ENCODE results near the gene KCNMA1.

KCNMA1 gene

DNA sequence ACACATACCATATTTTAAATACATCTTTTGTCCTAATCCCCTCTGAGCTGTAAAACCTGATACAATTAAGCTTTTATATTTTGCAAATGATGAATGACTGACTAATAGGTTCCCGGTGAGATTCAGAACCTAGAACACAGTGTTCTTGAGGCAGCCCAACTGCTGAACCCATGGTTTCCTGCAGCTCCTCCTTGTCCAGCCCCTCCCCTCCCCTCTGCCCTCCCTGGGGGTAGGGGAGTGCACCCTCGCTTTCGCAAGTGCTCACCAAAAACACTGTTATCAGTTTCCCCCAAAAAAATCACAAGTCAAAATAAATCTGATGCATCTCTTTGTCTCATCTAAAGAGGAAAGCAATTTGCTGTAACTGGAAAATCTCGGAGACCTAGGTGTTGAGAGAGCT lies 602.8 kb downstream of the KCNMA1 start:
- WGBS, 2 donors (ENCODE audit: extremely low coverage in 2 of 2, insufficient read length in 2 of 2, insufficient replicate concordance in 1 of 2), result no CpG with 5 or more reads among the region's 4 CpGs
- Histone ChIP-seq H3K9me3 (replicated peaks in 1 of 2; ENCODE audit: control insufficient read depth in 2 of 2, insufficient read depth in 1 of 2, low read depth in 1 of 2, low read length in 2 of 2) (no peaks in the 10 kb centered on the region), H3K4me2 (ENCODE audit: insufficient read depth, low read length, poor library complexity, severe bottlenecking) (no peak overlapping the region), H3K79me1 (ENCODE audit: low read depth, low read length) (no peaks in the 10 kb centered on the region), H3K27ac (replicated peaks; ENCODE audit: low read length) (no peak overlapping the region), H4K8ac (ENCODE audit: low read depth, low read length) (no peak overlapping the region), H3K4ac (ENCODE audit: low read length) (no peak overlapping the region), H3K14ac (ENCODE audit: low read length) (no peak overlapping the region), H3K9ac (ENCODE audit: low read depth, low read length, poor library complexity) (no peak overlapping the region), H3K4me3 (ENCODE audit: low read length in 2 of 2) (no peak overlapping the region), H4K91ac (ENCODE audit: low read depth, low read length, poor library complexity) (no peak overlapping the region), H2BK120ac (ENCODE audit: low read depth, low read length) (no peak overlapping the region), H2AK5ac (ENCODE audit: low read depth, low read length) (no peak overlapping the region), H2AFZ (ENCODE audit: low read length) (no peak overlapping the region), H2BK5ac (ENCODE audit: low read length) (no peak overlapping the region), H3K36me3 (replicated peaks in 1 of 2; ENCODE audit: control insufficient read depth in 2 of 2, insufficient read depth in 2 of 2, low read length in 2 of 2) (no peaks in the 10 kb centered on the region), H2BK15ac (ENCODE audit: low read length) (no peak overlapping the region), H3K23ac (ENCODE audit: low read depth, low read length, poor library complexity) (no peak overlapping the region), H3K4me1 (ENCODE audit: control insufficient read depth in 2 of 2, insufficient read depth in 1 of 2, low read depth in 1 of 2, low read length in 2 of 2) (peaks cover 0 to 4% of the 10 kb centered on the region in 2 donors), H3K27me3 (ENCODE audit: control insufficient read depth in 3 of 3, insufficient read depth in 3 of 3, low read depth in 1 of 3, low read length in 3 of 3) (no peaks in the 10 kb centered on the region), H2BK12ac (ENCODE audit: low read length) (no peak overlapping the region), H3K18ac (ENCODE audit: low read length) (no peak overlapping the region)
- DNase-seq (ENCODE audit: low spot score), result no peak

DNA sequence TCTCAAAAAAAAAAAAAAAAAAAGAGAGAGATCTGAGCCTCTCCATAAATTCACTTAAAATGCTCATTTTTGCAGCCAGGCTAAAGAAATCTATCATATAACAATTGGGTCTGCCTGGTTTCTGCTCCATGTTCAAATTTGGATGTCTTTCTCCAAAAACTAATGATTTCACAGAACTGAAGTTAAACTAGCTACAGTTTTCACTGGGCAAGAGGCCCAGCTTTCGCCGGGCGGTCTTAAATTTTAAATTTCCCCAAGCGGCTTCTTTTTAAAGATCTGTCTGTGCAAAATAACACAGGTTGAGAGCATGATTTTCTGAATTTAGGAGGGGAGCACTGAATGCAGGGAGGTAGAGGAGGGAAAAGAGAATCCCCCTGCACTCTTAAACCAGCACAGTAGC lies 603.4 kb downstream of the KCNMA1 start:
- Histone ChIP-seq H2BK15ac (ENCODE audit: low read length) (no peak overlapping the region), H2AFZ (ENCODE audit: low read length) (no peak overlapping the region), H3K27ac (replicated peaks; ENCODE audit: low read length) (no peak overlapping the region), H2BK120ac (ENCODE audit: low read depth, low read length) (no peak overlapping the region), H3K4me1 (ENCODE audit: control insufficient read depth in 2 of 2, insufficient read depth in 1 of 2, low read depth in 1 of 2, low read length in 2 of 2) (peaks cover 0 to 4% of the 10 kb centered on the region in 2 donors), H4K91ac (ENCODE audit: low read depth, low read length, poor library complexity) (no peak overlapping the region), H3K9ac (ENCODE audit: low read depth, low read length, poor library complexity) (no peak overlapping the region), H2AK5ac (ENCODE audit: low read depth, low read length) (no peak overlapping the region), H2BK5ac (ENCODE audit: low read length) (no peak overlapping the region), H4K8ac (ENCODE audit: low read depth, low read length) (no peak overlapping the region), H3K14ac (ENCODE audit: low read length) (no peak overlapping the region), H2BK12ac (ENCODE audit: low read length) (no peak overlapping the region), H3K79me1 (ENCODE audit: low read depth, low read length) (no peaks in the 10 kb centered on the region), H3K18ac (ENCODE audit: low read length) (no peak overlapping the region), H3K4ac (ENCODE audit: low read length) (no peak overlapping the region), H3K23ac (ENCODE audit: low read depth, low read length, poor library complexity) (no peak overlapping the region), H3K4me2 (ENCODE audit: insufficient read depth, low read length, poor library complexity, severe bottlenecking) (no peak overlapping the region), H3K4me3 (ENCODE audit: low read length in 2 of 2) (no peak overlapping the region), H3K9me3 (replicated peaks in 1 of 2; ENCODE audit: control insufficient read depth in 2 of 2, insufficient read depth in 1 of 2, low read depth in 1 of 2, low read length in 2 of 2) (no peaks in the 10 kb centered on the region), H3K27me3 (ENCODE audit: control insufficient read depth in 3 of 3, insufficient read depth in 3 of 3, low read depth in 1 of 3, low read length in 3 of 3) (no peaks in the 10 kb centered on the region), H3K36me3 (replicated peaks in 1 of 2; ENCODE audit: control insufficient read depth in 2 of 2, insufficient read depth in 2 of 2, low read length in 2 of 2) (no peaks in the 10 kb centered on the region)
- DNase-seq (ENCODE audit: low spot score), result no peak
- no CpG with 5 or more reads among the region's 4 CpGs for WGBS, 2 donors (ENCODE audit: extremely low coverage in 2 of 2, insufficient read length in 2 of 2, insufficient replicate concordance in 1 of 2)

DNA sequence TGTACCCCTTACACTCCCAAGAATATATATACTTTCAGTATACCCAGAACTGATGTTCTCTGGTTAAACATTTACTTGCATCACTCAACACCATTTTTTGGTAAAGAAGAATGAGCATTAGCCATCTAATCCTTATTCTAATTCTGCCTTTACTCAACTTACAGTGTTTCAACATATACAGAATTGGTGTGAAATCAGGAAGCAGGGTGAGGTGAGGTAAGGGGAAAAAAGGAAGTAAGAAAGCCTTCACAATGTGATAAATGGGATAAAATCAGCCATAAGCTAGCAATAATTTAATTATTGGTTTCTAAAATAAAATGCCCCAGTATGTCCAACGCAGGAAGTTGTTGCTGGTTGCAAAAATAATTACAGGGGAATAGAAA lies 605.4 kb downstream of the KCNMA1 start:
- no peak overlapping the region for H3K9ac ChIP-seq (ENCODE audit: low read depth, low read length, poor library complexity)
- no peak overlapping the region for H3K4me3 ChIP-seq (ENCODE audit: low read length in 2 of 2)
- H2BK120ac ChIP-seq (ENCODE audit: low read depth, low read length), result no peak overlapping the region
- no peaks in the 10 kb centered on the region for H3K36me3 ChIP-seq (replicated peaks in 1 of 2; ENCODE audit: control insufficient read depth in 2 of 2, insufficient read depth in 2 of 2, low read length in 2 of 2)
- no peak overlapping the region for H3K18ac ChIP-seq (ENCODE audit: low read length)
- H2AK5ac ChIP-seq (ENCODE audit: low read depth, low read length), result no peak overlapping the region
- H2BK5ac ChIP-seq (ENCODE audit: low read length), result no peak overlapping the region
- H3K4me2 ChIP-seq (ENCODE audit: insufficient read depth, low read length, poor library complexity, severe bottlenecking), result no peak overlapping the region
- no peak overlapping the region for H2BK15ac ChIP-seq (ENCODE audit: low read length)
- no CpG with 5 or more reads among the region's 1 CpG for WGBS, 2 donors (ENCODE audit: extremely low coverage in 2 of 2, insufficient read length in 2 of 2, insufficient replicate concordance in 1 of 2)
- no peak overlapping the region for H3K27ac ChIP-seq (replicated peaks; ENCODE audit: low read length)
- no peak overlapping the region for H3K23ac ChIP-seq (ENCODE audit: low read depth, low read length, poor library complexity)
- no peak overlapping the region for H3K4ac ChIP-seq (ENCODE audit: low read length)
- H2AFZ ChIP-seq (ENCODE audit: low read length), result no peak overlapping the region
- H3K9me3 ChIP-seq (replicated peaks in 1 of 2; ENCODE audit: control insufficient read depth in 2 of 2, insufficient read depth in 1 of 2, low read depth in 1 of 2, low read length in 2 of 2), result no peaks in the 10 kb centered on the region
- H3K79me1 ChIP-seq (ENCODE audit: low read depth, low read length), result no peaks in the 10 kb centered on the region
- DNase-seq (ENCODE audit: low spot score), result no peak
- no peak overlapping the region for H3K14ac ChIP-seq (ENCODE audit: low read length)
- H4K8ac ChIP-seq (ENCODE audit: low read depth, low read length), result no peak overlapping the region
- peaks cover 0 to 2% of the 10 kb centered on the region in 2 donors for H3K4me1 ChIP-seq (ENCODE audit: control insufficient read depth in 2 of 2, insufficient read depth in 1 of 2, low read depth in 1 of 2, low read length in 2 of 2)
- H2BK12ac ChIP-seq (ENCODE audit: low read length), result no peak overlapping the region
- H3K27me3 ChIP-seq (ENCODE audit: control insufficient read depth in 3 of 3, insufficient read depth in 3 of 3, low read depth in 1 of 3, low read length in 3 of 3), result no peaks in the 10 kb centered on the region
- no peak overlapping the region for H4K91ac ChIP-seq (ENCODE audit: low read depth, low read length, poor library complexity)

DNA sequence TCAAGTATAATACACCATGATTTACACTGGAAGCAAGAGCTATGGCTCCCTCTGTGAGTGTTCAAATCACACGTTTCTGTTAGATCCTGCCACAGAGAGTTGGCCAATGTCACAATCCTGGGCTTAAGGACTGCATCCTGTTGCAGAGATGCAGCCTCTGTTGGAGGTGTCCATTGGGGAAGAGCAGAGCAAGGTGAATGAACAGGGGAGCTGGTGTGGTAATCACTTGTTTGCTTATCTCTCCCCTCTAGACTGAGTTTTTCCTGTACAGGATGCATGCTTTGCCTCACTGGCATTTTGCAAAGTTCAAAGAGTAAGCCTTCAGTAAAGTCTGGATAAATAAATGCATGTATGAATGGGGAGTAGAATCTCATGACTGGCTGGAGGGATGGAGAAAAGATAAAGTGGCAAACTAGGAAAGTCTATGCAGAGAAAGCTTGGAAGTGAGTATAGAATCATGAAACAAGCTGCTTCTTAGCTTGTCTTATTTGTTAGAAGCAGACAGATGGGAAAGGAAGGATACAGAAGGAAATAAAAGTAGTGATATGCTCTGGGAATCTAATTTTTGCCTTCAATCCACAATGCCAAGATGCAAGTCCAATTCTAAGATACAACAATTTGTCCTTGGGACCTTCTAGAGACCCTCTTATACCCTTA lies 605.9 kb downstream of the KCNMA1 start:
- Histone ChIP-seq H3K36me3 (replicated peaks in 1 of 2; ENCODE audit: control insufficient read depth in 2 of 2, insufficient read depth in 2 of 2, low read length in 2 of 2) (no peaks in the 10 kb centered on the region), H3K27ac (replicated peaks; ENCODE audit: low read length) (no peak overlapping the region), H3K79me1 (ENCODE audit: low read depth, low read length) (no peaks in the 10 kb centered on the region), H3K9ac (ENCODE audit: low read depth, low read length, poor library complexity) (no peak overlapping the region), H2BK12ac (ENCODE audit: low read length) (no peak overlapping the region), H3K9me3 (replicated peaks in 1 of 2; ENCODE audit: control insufficient read depth in 2 of 2, insufficient read depth in 1 of 2, low read depth in 1 of 2, low read length in 2 of 2) (no peaks in the 10 kb centered on the region), H3K4ac (ENCODE audit: low read length) (no peak overlapping the region), H2AFZ (ENCODE audit: low read length) (no peak overlapping the region), H2BK15ac (ENCODE audit: low read length) (no peak overlapping the region), H3K4me1 (ENCODE audit: control insufficient read depth in 2 of 2, insufficient read depth in 1 of 2, low read depth in 1 of 2, low read length in 2 of 2) (peaks cover 0 to 2% of the 10 kb centered on the region in 2 donors), H3K4me3 (ENCODE audit: low read length in 2 of 2) (no peak overlapping the region), H2AK5ac (ENCODE audit: low read depth, low read length) (no peak overlapping the region), H3K23ac (ENCODE audit: low read depth, low read length, poor library complexity) (no peak overlapping the region), H4K8ac (ENCODE audit: low read depth, low read length) (no peak overlapping the region), H4K91ac (ENCODE audit: low read depth, low read length, poor library complexity) (no peak overlapping the region), H2BK5ac (ENCODE audit: low read length) (no peak overlapping the region), H3K14ac (ENCODE audit: low read length) (no peak overlapping the region), H2BK120ac (ENCODE audit: low read depth, low read length) (no peak overlapping the region), H3K4me2 (ENCODE audit: insufficient read depth, low read length, poor library complexity, severe bottlenecking) (no peak overlapping the region), H3K18ac (ENCODE audit: low read length) (no peak overlapping the region), H3K27me3 (ENCODE audit: control insufficient read depth in 3 of 3, insufficient read depth in 3 of 3, low read depth in 1 of 3, low read length in 3 of 3) (no peaks in the 10 kb centered on the region)
- no CpG with 5 or more reads among the region's 1 CpG for WGBS, 2 donors (ENCODE audit: extremely low coverage in 2 of 2, insufficient read length in 2 of 2, insufficient replicate concordance in 1 of 2)
- DNase-seq (ENCODE audit: low spot score), result no peak

Data from neuronal stem cell (in vitro differentiated cells).